Kidney (tissue), 2 donors: Measurements from ENCODE around the gene OPN1MW2. TPM values are rescaled to one million over a fixed set of nuclear protein-coding genes. Genes with fewer than 3 reads are reported as not detected.

Source experiments
- polyA plus RNA-seq: library from polyadenylated mRNA; stranded (reverse); fragments of 350-450 nt; fragmentation: Illumina TruSeq; extraction: RNeasy Lipid Tissue Mini Kit (QIAGEN cat#74804); gene quantifications from one replicate; pipeline ENCODE4 v1.2.3, GENCODE V29; 2014; ENCODE audit warnings: low read depth, low replicate concordance; ENCODE audit not compliant: insufficient read depth
- total RNA-seq: library from RNA; stranded (reverse); fragmentation: NEBNext Ultra II Directional; extraction: Animal tissue kit (Norgen Biotek cat#: 25700); gene quantifications from one replicate; pipeline ENCODE4 v1.2.1, GENCODE V29; 2021
- donor health status: DM: yes; HTN: yes; CAD: no.

OPN1MW2 gene
- total and polyA plus RNA-seq, 2 donors from 2014 or later: not detected

Other genes with a start within 250 kb of the OPN1MW2 start
- gene HCFC1, start 247.9 kb upstream of the OPN1MW2 start, total RNA-seq: 54.6 TPM
- gene HCFC1, start 247.9 kb upstream of the OPN1MW2 start, polyA plus RNA-seq: 13.5 TPM
- gene TMEM187, start 247.0 kb upstream of the OPN1MW2 start, total RNA-seq: 9.6 TPM
- 12.4 TPM for gene TMEM187, start 247.0 kb upstream of the OPN1MW2 start, polyA plus RNA-seq
- 85.3 TPM for gene IRAK1, start 199.9 kb upstream of the OPN1MW2 start, total RNA-seq
- gene IRAK1, start 199.9 kb upstream of the OPN1MW2 start, polyA plus RNA-seq: 46.6 TPM
- 74.7 TPM for gene MECP2, start 122.0 kb upstream of the OPN1MW2 start, total RNA-seq
- 14.0 TPM for gene MECP2, start 122.0 kb upstream of the OPN1MW2 start, polyA plus RNA-seq
- gene OPN1LW, start 75.5 kb upstream of the OPN1MW2 start, total RNA-seq: not detected
- gene OPN1LW, start 75.5 kb upstream of the OPN1MW2 start, polyA plus RNA-seq: not detected
- not detected for gene OPN1MW, start 37.2 kb upstream of the OPN1MW2 start, total RNA-seq
- not detected for gene OPN1MW, start 37.2 kb upstream of the OPN1MW2 start, polyA plus RNA-seq
- not detected for gene OPN1MW3, start 37.8 kb downstream of the OPN1MW2 start, total RNA-seq
- gene OPN1MW3, start 37.8 kb downstream of the OPN1MW2 start, polyA plus RNA-seq: not detected
- gene TEX28, start 75.4 kb downstream of the OPN1MW2 start, total RNA-seq: not detected
- gene TEX28, start 75.4 kb downstream of the OPN1MW2 start, polyA plus RNA-seq: not detected
- gene TKTL1, start 76.0 kb downstream of the OPN1MW2 start, total RNA-seq: 0.38 TPM
- gene TKTL1, start 76.0 kb downstream of the OPN1MW2 start, polyA plus RNA-seq: 0.30 TPM
- 1,036 TPM for gene FLNA, start 154.9 kb downstream of the OPN1MW2 start, total RNA-seq
- gene FLNA, start 154.9 kb downstream of the OPN1MW2 start, polyA plus RNA-seq: 421 TPM
- gene EMD, start 159.5 kb downstream of the OPN1MW2 start, total RNA-seq: 79.6 TPM
- 102 TPM for gene EMD, start 159.5 kb downstream of the OPN1MW2 start, polyA plus RNA-seq
- 2,684 TPM for gene RPL10, start 178.6 kb downstream of the OPN1MW2 start, total RNA-seq
- gene RPL10, start 178.6 kb downstream of the OPN1MW2 start, polyA plus RNA-seq: 2,858 TPM
- gene DNASE1L1, start 189.5 kb downstream of the OPN1MW2 start, total RNA-seq: 33.8 TPM
- gene DNASE1L1, start 189.5 kb downstream of the OPN1MW2 start, polyA plus RNA-seq: 28.0 TPM
- 40.2 TPM for gene TAFAZZIN, start 191.8 kb downstream of the OPN1MW2 start, total RNA-seq
- gene TAFAZZIN, start 191.8 kb downstream of the OPN1MW2 start, polyA plus RNA-seq: 33.3 TPM
- gene ATP6AP1, start 208.9 kb downstream of the OPN1MW2 start, total RNA-seq: 121 TPM
- gene ATP6AP1, start 208.9 kb downstream of the OPN1MW2 start, polyA plus RNA-seq: 205 TPM
- 116 TPM for gene GDI1, start 217.4 kb downstream of the OPN1MW2 start, total RNA-seq
- gene GDI1, start 217.4 kb downstream of the OPN1MW2 start, polyA plus RNA-seq: 92.5 TPM
- gene FAM50A, start 224.4 kb downstream of the OPN1MW2 start, total RNA-seq: 46.0 TPM
- gene FAM50A, start 224.4 kb downstream of the OPN1MW2 start, polyA plus RNA-seq: 112 TPM
- 40.5 TPM for gene PLXNA3, start 238.5 kb downstream of the OPN1MW2 start, total RNA-seq
- 4.9 TPM for gene PLXNA3, start 238.5 kb downstream of the OPN1MW2 start, polyA plus RNA-seq